ENCODE data around the gene FHOD3. TPM values are rescaled to one million over a fixed set of nuclear protein-coding genes. Genes with fewer than 3 reads are reported as not detected.

FHOD3 gene
- total RNA-seq, 1 experiment from 2014 or later: 18.1 TPM

- TF ChIP-seq, protein P1, sequence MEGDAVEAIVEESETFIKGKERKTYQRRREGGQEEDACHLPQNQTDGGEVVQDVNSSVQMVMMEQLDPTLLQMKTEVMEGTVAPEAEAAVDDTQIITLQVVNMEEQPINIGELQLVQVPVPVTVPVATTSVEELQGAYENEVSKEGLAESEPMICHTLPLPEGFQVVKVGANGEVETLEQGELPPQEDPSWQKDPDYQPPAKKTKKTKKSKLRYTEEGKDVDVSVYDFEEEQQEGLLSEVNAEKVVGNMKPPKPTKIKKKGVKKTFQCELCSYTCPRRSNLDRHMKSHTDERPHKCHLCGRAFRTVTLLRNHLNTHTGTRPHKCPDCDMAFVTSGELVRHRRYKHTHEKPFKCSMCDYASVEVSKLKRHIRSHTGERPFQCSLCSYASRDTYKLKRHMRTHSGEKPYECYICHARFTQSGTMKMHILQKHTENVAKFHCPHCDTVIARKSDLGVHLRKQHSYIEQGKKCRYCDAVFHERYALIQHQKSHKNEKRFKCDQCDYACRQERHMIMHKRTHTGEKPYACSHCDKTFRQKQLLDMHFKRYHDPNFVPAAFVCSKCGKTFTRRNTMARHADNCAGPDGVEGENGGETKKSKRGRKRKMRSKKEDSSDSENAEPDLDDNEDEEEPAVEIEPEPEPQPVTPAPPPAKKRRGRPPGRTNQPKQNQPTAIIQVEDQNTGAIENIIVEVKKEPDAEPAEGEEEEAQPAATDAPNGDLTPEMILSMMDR (conservative IDR thresholded peaks at IDR 0.05; ENCODE audit: low read depth, low read length): no peak
- TF ChIP-seq EZH2phosphoT487 (IDR thresholded peaks at IDR 0.05; ENCODE audit: borderline replicate concordance, low read length): no peak
- no peak for TF ChIP-seq EZH2 (IDR thresholded peaks at IDR 0.05; ENCODE audit: low read length, unreplicated experiment)
- intact Hi-C loops (cut with micrococcal nuclease): no loop called here
- BruUV-seq (replicated peaks): no TSS peak
- Histone ChIP-seq H3K27me3 (ENCODE audit: low read length) (no peaks in the 10 kb centered on the region), H3F3A (ENCODE audit: low read length, unreplicated experiment) (no peaks in the 10 kb centered on the region), H3K4me2 (ENCODE audit: low read length) (no peak overlapping the region), H3K9ac (ENCODE audit: low read length) (no peak overlapping the region), H3K36me3 (ENCODE audit: low read depth, low read length) (no peaks in the 10 kb centered on the region), H3K4me3 (ENCODE audit: low read length) (no peak overlapping the region), H4K20me1 (ENCODE audit: low read length) (no peaks in the 10 kb centered on the region), H3K4me1 (ENCODE audit: insufficient read depth, low read length) (no peaks in the 10 kb centered on the region), H3K79me2 (ENCODE audit: low read length) (no peaks in the 10 kb centered on the region), H3K9me3 (ENCODE audit: low read length) (no peaks in the 10 kb centered on the region), H3K9me2 (replicated peaks; ENCODE audit: low read length) (no peaks in the 10 kb centered on the region), H3K27ac (ENCODE audit: low read length) (no peak overlapping the region), H2AFZ (ENCODE audit: low read length) (no peak overlapping the region)
- DNase-seq: no peak
- POLR2A ChIA-PET (ENCODE audit: unreplicated experiment): no interaction called here
- CTCF ChIA-PET: no interaction called here
- no peak for ATAC-seq
Measured at GRCh38 chr18:36388310-36388709, 90.8 kb downstream of the FHOD3 start.

DNA sequence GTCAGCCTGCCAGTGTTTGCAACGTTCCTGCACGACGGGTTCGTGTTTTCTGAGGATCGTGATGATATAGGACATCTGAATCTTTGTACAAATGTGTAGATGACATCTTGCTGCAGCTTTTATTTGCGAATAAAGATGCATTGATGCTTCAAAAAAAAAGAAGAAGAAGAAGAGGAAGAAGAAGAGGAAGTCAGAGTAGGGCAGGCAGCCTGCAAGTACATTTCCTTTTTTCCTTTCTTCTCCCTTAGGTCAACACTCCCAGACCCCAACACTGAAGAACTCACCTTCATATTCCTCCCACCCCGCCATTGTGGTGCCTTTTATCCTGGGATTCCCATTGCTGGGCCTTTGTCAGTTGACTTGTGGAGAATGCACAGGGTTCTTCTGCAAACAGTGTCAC is 91.5 kb downstream of the FHOD3 start:
- H3K9ac ChIP-seq (ENCODE audit: low read length): no peak overlapping the region
- H4K20me1 ChIP-seq (ENCODE audit: low read length): no peaks in the 10 kb centered on the region
- CTCF ChIA-PET: no interaction called here
- intact Hi-C loops (cut with micrococcal nuclease): no loop called here
- H3K9me2 ChIP-seq (replicated peaks; ENCODE audit: low read length): no peaks in the 10 kb centered on the region
- no peak overlapping the region for H3K4me2 ChIP-seq (ENCODE audit: low read length)
- H3K36me3 ChIP-seq (ENCODE audit: low read depth, low read length): no peaks in the 10 kb centered on the region
- no peaks in the 10 kb centered on the region for H3K9me3 ChIP-seq (ENCODE audit: low read length)
- POLR2A ChIA-PET (ENCODE audit: unreplicated experiment): no interaction called here
- DNase-seq (no peak), ATAC-seq (no peak)
- no peak overlapping the region for H3K4me3 ChIP-seq (ENCODE audit: low read length)
- H3K4me1 ChIP-seq (ENCODE audit: insufficient read depth, low read length): no peaks in the 10 kb centered on the region
- H3F3A ChIP-seq (ENCODE audit: low read length, unreplicated experiment): no peaks in the 10 kb centered on the region
- no peaks in the 10 kb centered on the region for H3K79me2 ChIP-seq (ENCODE audit: low read length)
- H3K27me3 ChIP-seq (ENCODE audit: low read length): no peaks in the 10 kb centered on the region
- no peak overlapping the region for H2AFZ ChIP-seq (ENCODE audit: low read length)
- no peak overlapping the region for H3K27ac ChIP-seq (ENCODE audit: low read length)
- BruUV-seq (replicated peaks): no TSS peak
- TF ChIP-seq EZH2phosphoT487 (IDR thresholded peaks at IDR 0.05; ENCODE audit: borderline replicate concordance, low read length): no peak

DNA sequence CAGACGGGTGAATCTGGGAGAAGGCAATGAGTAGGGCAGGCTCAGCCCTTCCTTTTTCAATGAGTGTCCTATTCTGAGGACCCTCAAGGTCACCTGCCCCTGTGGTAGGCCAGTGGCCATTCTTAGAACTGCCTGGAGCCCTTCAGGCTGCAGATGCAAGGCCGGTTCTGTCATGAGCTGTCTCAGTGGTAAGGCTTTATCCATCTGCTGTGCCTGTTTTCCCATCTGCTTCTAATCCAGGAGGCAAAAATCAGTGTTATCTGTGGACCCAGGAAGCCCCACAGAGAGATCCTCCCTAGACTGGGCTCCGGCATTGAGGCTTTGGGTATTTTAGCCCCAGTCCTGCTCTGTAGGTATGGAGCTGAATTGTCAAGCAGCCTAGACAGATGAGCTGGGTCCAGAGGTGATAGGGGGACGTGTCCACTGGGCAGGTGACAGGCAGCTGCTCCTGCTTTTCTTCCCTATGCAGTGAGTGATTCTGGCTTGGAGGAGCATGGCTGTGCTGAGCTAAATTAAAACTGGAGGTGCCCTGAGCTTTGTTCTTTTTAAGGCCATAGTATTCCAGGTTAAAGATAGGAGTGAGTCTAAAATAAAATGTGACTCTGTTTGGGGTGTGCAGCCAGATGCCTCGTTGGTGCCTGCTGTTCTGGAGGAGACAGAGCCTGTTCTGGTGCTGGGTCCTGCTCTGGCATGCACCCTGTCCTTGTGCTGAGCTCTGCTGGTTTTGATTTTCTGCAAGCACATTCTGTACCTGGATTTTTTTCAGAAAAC is 92.5 kb downstream of the FHOD3 start:
- POLR2A ChIA-PET (ENCODE audit: unreplicated experiment): no interaction called here

More for the DNA sequence above, 92.5 kb downstream of the FHOD3 start:
- Histone ChIP-seq H4K20me1 (ENCODE audit: low read length) (no peaks in the 10 kb centered on the region), H3K27me3 (ENCODE audit: low read length) (no peaks in the 10 kb centered on the region), H3K9me3 (ENCODE audit: low read length) (no peaks in the 10 kb centered on the region), H2AFZ (ENCODE audit: low read length) (no peak overlapping the region), H3K36me3 (ENCODE audit: low read depth, low read length) (no peaks in the 10 kb centered on the region), H3K4me1 (ENCODE audit: insufficient read depth, low read length) (no peaks in the 10 kb centered on the region), H3F3A (ENCODE audit: low read length, unreplicated experiment) (no peaks in the 10 kb centered on the region), H3K9me2 (replicated peaks; ENCODE audit: low read length) (no peaks in the 10 kb centered on the region), H3K27ac (ENCODE audit: low read length) (no peak overlapping the region), H3K4me3 (ENCODE audit: low read length) (no peak overlapping the region), H3K9ac (ENCODE audit: low read length) (no peak overlapping the region), H3K4me2 (ENCODE audit: low read length) (no peak overlapping the region), H3K79me2 (ENCODE audit: low read length) (no peaks in the 10 kb centered on the region)
- no peak for DNase-seq
- intact Hi-C loops (cut with micrococcal nuclease): no loop called here
- CTCF ChIA-PET: no interaction called here
- no peak for ATAC-seq
- TF ChIP-seq EZH2phosphoT487 (IDR thresholded peaks at IDR 0.05; ENCODE audit: borderline replicate concordance, low read length) (no peak), EZH2 (IDR thresholded peaks at IDR 0.05; ENCODE audit: low read length, unreplicated experiment) (no peak)
- TF ChIP-seq, protein P1 (conservative IDR thresholded peaks at IDR 0.05; ENCODE audit: low read depth, low read length): no peak
- BruUV-seq (replicated peaks): no TSS peak
